Osteoblast (primary cell): ENCODE results near the gene SPANXN4. TPM values are rescaled to one million over a fixed set of nuclear protein-coding genes. Genes with fewer than 3 reads are reported as not detected.

Experiments
- DNase-seq: peaks from one replicate; pipeline ENCODE4 v3.0.0; 2011; ENCODE audit warnings: low spot score, mixed read lengths; ENCODE audit not compliant: insufficient read length; ENCODE audit errors: missing footprints
- H2AFZ ChIP-seq: 2 replicates; pipeline ENCODE4 v1.6.0; 2011; ENCODE audit warnings: mild to moderate bottlenecking, low read length
- H3K27ac ChIP-seq: 2 replicates; pipeline ENCODE4 v1.5.1; 2011; ENCODE audit warnings: mild to moderate bottlenecking, low read depth, low read length, moderate library complexity
- H3K27me3 ChIP-seq: 2 replicates; pipeline ENCODE4 v1.6.0; 2012; ENCODE audit warnings: mild to moderate bottlenecking, control low read depth, inconsistent platforms, low read length, moderate library complexity; ENCODE audit not compliant: insufficient read depth
- H3K36me3 ChIP-seq: 2 replicates; pipeline ENCODE4 v1.5.1; 2011; ENCODE audit warnings: mild to moderate bottlenecking, low read length, control low read depth, moderate library complexity; ENCODE audit not compliant: insufficient read depth
- H3K4me1 ChIP-seq: 2 replicates; pipeline ENCODE4 v1.5.1; 2011; ENCODE audit warnings: mild to moderate bottlenecking, low read length, control low read depth, moderate library complexity; ENCODE audit not compliant: insufficient read depth
- H3K4me2 ChIP-seq: 2 replicates; pipeline ENCODE4 v1.6.0; 2011; ENCODE audit warnings: mild to moderate bottlenecking, low read length; ENCODE audit not compliant: insufficient read depth
- H3K4me3 ChIP-seq: fragments of 200-600 bp; sonication (generic); 3 replicates; pipeline ENCODE4 v1.5.1; 2012; ENCODE audit warnings: mild to moderate bottlenecking, low read length, inconsistent platforms; ENCODE audit not compliant: insufficient read depth
- H3K79me2 ChIP-seq: 2 replicates; pipeline ENCODE4 v1.6.0; 2012; ENCODE audit warnings: mild to moderate bottlenecking, low read length, control low read depth, inconsistent platforms; ENCODE audit not compliant: insufficient read depth
- H3K9me3 ChIP-seq: 2 replicates; pipeline ENCODE4 v1.5.1; 2011; ENCODE audit warnings: low read depth, low read length, control low read depth
- H4K20me1 ChIP-seq: 2 replicates; pipeline ENCODE4 v1.6.0; 2012; ENCODE audit warnings: mild to moderate bottlenecking, low read length, control low read depth; ENCODE audit not compliant: insufficient read depth
- total RNA-seq: library from RNA; depleted of rRNA; stranded (reverse); fragments of >200 nt; gene quantifications from 2 replicates; pipeline ENCODE4 v1.2.3, GENCODE V29; 2012
- TF ChIP-seq, protein P1 (sequence below): IDR thresholded peaks from 2 replicates; pipeline ENCODE4 v1.5.1; 2011; ENCODE audit warnings: mild to moderate bottlenecking, low read depth, low read length, moderate library complexity; ENCODE audit errors: extremely low read depth

SPANXN4 gene, protein sequence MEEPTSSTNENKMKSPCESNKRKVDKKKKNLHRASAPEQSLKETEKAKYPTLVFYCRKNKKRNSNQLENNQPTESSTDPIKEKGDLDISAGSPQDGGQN
- not detected in 2 replicates for total RNA-seq

DNA sequence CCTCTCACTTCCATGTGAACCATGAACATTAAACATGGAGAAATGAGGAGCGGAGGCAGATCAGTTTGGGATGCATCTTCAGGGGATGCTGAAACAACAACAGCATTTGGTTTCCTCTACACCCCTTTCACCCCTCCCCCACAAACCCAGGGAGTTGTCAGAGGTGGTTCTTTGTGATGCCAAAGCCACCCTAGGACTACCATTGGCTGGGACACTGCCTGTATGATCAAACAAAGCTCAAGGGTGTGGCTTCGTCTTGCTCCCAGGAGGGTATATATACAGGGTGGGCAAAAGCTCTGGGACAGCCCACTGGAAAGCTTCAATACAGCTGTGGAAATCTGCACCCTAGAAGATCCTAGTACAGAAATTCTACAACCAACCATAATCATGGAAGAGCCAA, at the start of gene SPANXN4:
TSS of gene SPANXN4 (plus strand) at position 301 of the 400 bp plus-strand sequence. CDS start at position 388, 87 bp downstream.
- Histone ChIP-seq H3K4me2 (no peak within 1 kb of the TSS), H4K20me1 (no peaks in the 10 kb centered on the region), H3K27ac (no peak within 1 kb of the TSS), H3K36me3 (no peaks in the 10 kb centered on the region), H3K79me2 (no peaks in the 10 kb centered on the region), H2AFZ (no peak within 1 kb of the TSS), H3K4me3 (no peak within 1 kb of the TSS), H3K4me1 (no peaks in the 10 kb centered on the region), H3K27me3 (no peaks in the 10 kb centered on the region), H3K9me3 (no peaks in the 10 kb centered on the region)
- TF ChIP-seq, protein P1, sequence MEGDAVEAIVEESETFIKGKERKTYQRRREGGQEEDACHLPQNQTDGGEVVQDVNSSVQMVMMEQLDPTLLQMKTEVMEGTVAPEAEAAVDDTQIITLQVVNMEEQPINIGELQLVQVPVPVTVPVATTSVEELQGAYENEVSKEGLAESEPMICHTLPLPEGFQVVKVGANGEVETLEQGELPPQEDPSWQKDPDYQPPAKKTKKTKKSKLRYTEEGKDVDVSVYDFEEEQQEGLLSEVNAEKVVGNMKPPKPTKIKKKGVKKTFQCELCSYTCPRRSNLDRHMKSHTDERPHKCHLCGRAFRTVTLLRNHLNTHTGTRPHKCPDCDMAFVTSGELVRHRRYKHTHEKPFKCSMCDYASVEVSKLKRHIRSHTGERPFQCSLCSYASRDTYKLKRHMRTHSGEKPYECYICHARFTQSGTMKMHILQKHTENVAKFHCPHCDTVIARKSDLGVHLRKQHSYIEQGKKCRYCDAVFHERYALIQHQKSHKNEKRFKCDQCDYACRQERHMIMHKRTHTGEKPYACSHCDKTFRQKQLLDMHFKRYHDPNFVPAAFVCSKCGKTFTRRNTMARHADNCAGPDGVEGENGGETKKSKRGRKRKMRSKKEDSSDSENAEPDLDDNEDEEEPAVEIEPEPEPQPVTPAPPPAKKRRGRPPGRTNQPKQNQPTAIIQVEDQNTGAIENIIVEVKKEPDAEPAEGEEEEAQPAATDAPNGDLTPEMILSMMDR, result no peak
- no peak for DNase-seq

DNA sequence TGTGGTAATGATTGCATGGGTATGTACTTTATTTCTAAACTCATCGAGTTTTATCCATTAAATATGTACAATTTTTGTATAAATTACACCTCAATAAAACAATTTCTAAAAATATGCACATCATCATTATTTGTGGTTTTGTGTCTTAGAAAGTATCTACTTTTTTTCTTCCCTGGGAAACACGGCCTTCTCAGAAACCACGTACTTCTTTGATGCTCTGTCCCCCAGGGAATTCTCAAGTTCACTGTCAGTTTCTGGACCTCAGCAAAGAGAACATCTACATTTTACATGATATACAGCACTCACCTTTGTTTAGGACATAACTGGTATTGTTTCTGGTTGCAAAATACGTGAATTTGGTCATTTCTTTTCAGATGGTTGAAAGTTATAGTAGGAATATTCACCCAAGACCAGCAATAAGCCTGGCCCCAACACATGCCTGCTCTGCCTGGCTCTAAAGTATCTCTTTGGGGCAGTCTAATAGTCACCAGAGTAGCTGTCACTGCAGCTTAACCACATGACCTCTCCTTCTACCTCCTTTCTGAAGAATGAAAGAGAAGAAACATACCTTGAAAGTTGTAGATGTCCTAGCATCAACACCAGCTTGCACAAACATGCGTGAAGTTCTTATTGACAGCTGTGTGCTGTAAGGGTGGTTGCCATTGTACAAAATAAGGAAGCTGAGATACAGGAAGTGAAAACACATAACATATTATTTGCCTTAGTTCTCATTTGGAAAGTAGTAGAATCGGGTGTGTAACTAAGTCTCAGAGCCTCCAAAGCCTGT, 48.4 kb upstream of the SPANXN4 start:
- Histone ChIP-seq H3K79me2 (no peaks in the 10 kb centered on the region), H3K27ac (no peak overlapping the region), H3K9me3 (no peaks in the 10 kb centered on the region), H3K27me3 (no peaks in the 10 kb centered on the region), H3K4me3 (no peak overlapping the region), H3K4me2 (no peak overlapping the region), H2AFZ (no peak overlapping the region), H4K20me1 (no peaks in the 10 kb centered on the region), H3K36me3 (no peaks in the 10 kb centered on the region), H3K4me1 (no peaks in the 10 kb centered on the region)
- DNase-seq, result peak; percentile 8
- TF ChIP-seq, protein P1, result no peak

DNA sequence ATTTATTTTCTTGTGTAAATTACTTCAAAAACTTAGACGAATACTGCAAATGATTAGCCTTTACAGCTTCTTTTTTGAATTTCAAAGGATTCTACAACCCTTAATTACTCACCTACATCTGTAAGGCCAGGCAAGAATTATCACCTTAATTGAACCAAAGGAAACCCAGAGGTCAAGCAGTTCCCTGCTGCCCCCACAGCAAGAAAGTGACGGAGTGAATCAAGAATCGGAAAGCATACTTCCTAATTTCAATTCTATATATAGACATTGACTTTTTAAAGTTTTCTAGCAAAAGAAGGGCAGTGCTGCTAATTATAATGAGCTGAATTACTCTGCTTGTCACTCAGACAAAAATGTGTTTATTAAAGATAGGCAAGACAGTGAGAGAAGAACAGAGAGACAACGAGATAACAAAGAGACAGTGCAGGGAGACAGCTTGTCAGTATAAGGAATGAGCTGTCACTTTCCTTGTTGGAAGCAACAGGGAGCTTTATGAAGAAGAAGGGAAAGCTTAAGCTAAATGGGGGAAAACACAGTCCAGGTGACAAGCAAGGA, 47.5 kb upstream of the SPANXN4 start:
- no peak for DNase-seq
- Histone ChIP-seq H3K79me2 (no peaks in the 10 kb centered on the region), H3K27me3 (no peaks in the 10 kb centered on the region), H3K36me3 (no peaks in the 10 kb centered on the region), H3K4me2 (no peak overlapping the region), H3K4me1 (no peaks in the 10 kb centered on the region), H3K9me3 (no peaks in the 10 kb centered on the region), H4K20me1 (no peaks in the 10 kb centered on the region), H3K27ac (no peak overlapping the region), H2AFZ (no peak overlapping the region), H3K4me3 (no peak overlapping the region)
- TF ChIP-seq, protein P1, result no peak

DNA sequence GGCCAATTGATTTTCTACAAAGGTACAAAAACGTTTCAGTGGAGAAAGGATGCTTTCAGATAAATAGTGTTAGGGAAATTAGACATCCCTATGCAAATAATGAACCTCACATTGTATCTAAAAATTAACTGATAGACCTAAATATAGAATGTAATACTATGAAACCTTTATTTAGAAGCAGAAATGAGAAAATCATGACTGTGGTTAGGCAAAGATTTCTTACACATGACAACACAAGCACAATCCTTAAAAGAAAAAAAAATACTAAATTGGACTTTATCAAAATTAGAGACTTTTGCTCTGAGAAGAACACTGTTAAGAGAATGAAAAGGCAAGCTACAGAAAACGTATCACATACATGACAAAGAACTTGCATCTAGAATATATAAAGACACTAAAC, 43.0 kb upstream of the SPANXN4 start:
- TF ChIP-seq, protein P1, result no peak

More for the DNA sequence above, 43.0 kb upstream of the SPANXN4 start:
- no peak for DNase-seq
- H4K20me1 ChIP-seq, result no peaks in the 10 kb centered on the region
- H3K79me2 ChIP-seq, result no peaks in the 10 kb centered on the region
- no peak overlapping the region for H3K4me2 ChIP-seq
- no peaks in the 10 kb centered on the region for H3K4me1 ChIP-seq
- no peaks in the 10 kb centered on the region for H3K27me3 ChIP-seq
- no peaks in the 10 kb centered on the region for H3K9me3 ChIP-seq
- H2AFZ ChIP-seq, result no peak overlapping the region
- no peak overlapping the region for H3K4me3 ChIP-seq
- no peaks in the 10 kb centered on the region for H3K36me3 ChIP-seq
- H3K27ac ChIP-seq, result no peak overlapping the region
